NCI-H446 (cell line): ENCODE measurements around the gene ADORA1.

Experiments
- DNase-seq, 2 experiments: peaks; one replicate each; lab custom pipeline; 2025; lab: John Stamatoyannopoulos, UW

The ADORA1 gene

GRCh38 chr1:203093754-203094410 lies 33.6 kb upstream of the ADORA1 start:
- DNase-seq: no peak

GRCh38 chr1:203095061-203095690 lies 32.4 kb upstream of the ADORA1 start:
- no peak for DNase-seq

DNA sequence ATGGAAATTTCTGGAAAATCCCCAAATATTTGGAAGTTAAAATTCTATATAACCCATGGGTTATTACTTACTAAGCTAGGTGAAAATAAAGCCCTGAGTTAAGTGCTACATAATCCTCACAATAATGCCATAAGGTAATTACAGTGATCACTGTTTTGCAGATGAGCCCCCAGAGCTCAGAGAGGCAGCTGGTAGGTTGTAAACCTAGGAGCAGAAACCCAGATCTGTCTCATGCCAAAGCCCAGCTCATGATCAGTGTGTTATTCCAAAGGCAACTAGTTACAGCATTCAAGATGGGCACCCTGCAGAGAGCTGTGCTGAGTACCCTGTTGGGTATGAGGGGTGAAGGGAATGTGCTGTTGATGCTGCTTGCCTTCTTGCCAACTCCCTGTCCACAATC lies 31.0 kb upstream of the ADORA1 start:
- DNase-seq: no peak

DNA sequence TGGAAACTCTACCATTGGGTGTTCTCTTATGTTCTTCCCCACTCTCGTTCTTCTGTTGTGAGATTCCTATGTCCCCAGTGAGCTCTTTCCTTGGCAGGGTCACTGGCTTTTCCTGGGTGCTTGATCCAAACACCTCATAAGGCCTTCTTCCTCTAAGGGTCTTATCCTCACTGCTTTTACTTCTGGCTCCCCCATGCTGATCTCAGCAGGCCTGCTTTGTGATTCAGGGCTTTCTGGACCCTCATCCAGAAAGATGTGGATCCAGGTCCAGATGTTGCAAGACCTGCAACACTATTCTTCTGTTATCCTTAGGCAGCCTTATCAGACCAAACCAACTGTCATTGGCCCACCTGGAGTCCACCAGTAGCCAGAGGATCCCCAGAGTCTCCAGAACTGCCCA lies 30.5 kb upstream of the ADORA1 start:
- DNase-seq: no peak

- DNase-seq: no peak
These were observed 29.1 kb upstream of the ADORA1 start for GRCh38 chr1:203098445-203098844.

DNA sequence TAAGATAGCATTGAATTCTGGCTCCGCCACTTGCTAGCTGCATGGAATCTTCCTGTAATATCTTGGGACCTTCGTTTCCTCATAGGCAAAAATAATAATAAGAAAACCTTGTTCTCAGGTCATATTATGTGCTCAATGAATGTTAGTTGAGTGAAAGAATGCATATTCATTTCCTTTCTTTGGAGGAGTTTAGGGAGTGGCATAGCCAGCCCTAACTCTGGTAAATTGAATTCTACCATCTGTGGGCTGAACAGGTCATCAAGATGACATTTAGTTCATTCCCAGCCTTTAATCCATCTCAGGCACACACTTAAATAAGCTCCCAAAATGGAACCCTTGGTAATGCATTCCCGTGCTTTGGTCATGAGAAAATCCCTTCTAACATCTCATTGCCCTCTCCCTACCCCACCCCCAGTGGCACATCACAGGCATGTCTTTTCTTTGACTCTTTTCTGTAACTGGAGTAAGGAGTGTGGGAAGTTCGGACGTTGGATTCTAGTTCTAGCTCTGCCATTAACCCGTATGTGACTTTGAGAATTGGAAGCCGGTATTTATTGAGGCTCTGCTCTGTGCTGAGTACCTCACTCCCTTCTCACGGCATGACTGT lies 28.5 kb upstream of the ADORA1 start:
- DNase-seq: no peak

DNA sequence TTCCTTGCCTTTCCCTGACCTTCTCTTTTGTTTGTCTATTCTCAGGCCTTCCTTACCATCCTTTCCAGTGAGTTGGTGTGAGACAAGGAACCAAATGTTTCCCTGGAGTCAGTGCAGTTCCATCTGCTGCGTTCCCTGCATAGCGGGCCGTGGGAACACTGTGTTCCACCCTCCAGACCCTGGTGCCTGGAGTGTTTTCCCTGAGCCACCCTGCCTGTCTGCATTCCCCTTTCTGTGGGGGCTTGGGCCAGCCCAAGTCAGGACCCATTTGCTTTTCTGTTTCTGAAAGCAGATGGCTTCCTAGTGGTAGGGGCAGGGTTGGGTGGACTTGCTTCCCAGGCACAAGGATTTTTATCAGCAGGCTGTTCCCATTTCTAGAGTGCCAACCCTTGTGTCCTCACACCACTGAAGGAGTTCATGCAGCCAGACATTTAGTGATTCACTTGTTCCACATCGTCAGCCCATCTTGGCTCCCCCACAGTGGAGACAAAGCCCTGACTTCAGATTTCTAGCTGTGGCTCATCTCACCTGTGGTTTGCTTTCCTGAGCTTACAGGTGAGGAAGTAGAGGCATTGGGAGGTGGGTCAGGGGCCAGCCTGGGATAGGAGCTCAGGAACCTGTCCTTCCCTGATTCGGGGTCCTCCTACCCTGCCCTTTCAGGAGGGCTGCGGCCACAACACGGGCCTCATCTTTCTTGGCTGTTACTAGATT lies 27.6 kb upstream of the ADORA1 start:
- no peak for DNase-seq

- DNase-seq: no peak
These were observed 27.0 kb upstream of the ADORA1 start for GRCh38 chr1:203100516-203100869.

GRCh38 chr1:203101813-203102634 lies 25.5 kb upstream of the ADORA1 start:
- DNase-seq: no peak

DNA sequence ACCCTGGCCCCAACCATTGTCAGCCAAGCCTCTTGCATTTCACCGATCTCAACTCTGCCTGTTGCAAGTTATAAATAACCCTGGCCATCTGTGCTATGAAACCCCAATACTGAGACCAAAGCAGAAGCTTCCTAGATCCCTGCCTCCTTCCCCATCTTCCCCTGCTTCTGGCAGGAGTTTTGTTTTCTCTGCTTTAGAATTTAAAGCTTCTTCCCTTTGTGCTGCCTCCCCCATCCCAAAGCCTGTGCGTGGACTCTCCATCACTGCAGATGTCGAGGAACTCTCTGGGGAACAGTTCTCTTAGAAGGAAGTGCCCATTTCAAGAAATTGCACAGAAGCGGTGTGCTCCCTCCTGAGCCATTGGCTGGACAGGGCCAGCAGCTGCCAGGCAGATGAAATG lies 24.3 kb upstream of the ADORA1 start:
- DNase-seq: no peak

DNA sequence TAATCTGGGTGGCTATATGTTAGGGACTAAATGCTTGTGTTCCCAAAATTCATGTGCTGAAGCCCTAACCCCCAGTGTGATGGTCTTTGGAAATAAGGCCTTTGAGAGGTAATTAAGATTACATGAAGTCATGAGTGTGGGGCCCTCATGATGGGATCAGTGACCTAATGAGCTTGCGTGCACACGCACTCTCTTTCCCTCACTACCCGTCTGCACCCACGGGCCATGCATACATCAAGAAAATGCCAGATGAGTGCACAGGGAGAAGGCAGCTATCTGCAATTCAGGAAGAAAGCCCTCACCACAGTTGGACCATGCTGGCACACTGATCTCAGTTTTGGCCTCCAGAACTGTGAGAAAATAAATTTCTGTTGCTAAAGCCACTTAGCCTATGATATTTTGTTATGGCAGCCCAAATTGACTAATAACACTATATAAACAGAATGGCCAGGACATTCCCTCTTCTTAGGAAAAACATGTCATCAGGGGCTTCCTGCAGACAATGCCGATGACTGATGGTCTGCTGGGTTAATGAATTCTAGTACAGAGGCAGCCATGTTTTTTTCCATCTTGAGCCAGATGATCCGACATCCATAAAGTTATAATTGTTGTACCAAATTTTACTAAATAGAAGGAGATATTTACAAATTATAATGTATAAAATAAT lies 23.6 kb upstream of the ADORA1 start:
- no peak for DNase-seq

- no peak for DNase-seq
These were observed 22.6 kb upstream of the ADORA1 start for GRCh38 chr1:203104789-203105390.

DNA sequence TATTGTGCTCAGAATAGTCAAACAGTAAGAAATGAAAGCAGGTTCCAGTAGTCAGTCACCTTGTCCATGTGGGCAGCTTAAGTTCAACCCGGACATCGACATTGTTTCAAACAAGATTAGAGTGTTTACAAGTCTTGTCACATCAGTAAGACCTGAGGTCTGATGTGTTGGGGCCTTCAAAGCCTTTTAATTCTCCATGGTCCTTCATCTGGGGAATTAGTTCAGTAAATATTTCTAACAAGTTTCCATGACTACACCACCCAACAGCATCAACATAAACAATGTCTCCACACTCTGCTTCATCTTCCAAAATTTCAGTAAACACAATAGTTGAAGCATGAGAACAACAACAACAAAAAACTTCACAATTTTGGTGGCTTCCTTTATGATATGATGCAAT lies 15.1 kb upstream of the ADORA1 start:
- no peak for DNase-seq

GRCh38 chr1:203113308-203113707 lies 14.2 kb upstream of the ADORA1 start:
- DNase-seq: no peak

DNA sequence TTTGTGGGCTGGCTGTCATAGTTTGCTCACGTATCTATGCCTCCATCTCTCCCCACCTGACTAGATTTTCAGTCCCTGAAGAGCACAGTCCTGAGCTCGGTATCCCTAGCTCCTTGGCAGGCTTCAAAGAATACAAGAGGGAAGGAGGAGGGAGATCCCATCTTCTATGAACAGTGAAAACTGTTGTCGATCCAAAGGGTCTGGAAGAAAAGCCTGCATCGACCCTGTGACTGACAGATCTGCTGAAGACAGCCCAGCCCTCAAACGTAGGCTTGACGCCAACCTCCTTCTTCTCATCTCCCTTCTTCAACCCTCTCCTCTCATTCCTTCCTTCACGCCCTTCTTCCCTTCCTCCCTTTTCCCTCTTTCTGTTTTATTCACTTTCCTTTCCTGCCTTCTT lies 13.3 kb upstream of the ADORA1 start:
- DNase-seq: no peak

GRCh38 chr1:203116091-203116820 lies 11.3 kb upstream of the ADORA1 start:
- DNase-seq: peak in 1 of 2 experiments; percentile 52

GRCh38 chr1:203117611-203118575 lies 9.6 kb upstream of the ADORA1 start:
- DNase-seq: peak in 1 of 2 experiments; percentile 49

DNA sequence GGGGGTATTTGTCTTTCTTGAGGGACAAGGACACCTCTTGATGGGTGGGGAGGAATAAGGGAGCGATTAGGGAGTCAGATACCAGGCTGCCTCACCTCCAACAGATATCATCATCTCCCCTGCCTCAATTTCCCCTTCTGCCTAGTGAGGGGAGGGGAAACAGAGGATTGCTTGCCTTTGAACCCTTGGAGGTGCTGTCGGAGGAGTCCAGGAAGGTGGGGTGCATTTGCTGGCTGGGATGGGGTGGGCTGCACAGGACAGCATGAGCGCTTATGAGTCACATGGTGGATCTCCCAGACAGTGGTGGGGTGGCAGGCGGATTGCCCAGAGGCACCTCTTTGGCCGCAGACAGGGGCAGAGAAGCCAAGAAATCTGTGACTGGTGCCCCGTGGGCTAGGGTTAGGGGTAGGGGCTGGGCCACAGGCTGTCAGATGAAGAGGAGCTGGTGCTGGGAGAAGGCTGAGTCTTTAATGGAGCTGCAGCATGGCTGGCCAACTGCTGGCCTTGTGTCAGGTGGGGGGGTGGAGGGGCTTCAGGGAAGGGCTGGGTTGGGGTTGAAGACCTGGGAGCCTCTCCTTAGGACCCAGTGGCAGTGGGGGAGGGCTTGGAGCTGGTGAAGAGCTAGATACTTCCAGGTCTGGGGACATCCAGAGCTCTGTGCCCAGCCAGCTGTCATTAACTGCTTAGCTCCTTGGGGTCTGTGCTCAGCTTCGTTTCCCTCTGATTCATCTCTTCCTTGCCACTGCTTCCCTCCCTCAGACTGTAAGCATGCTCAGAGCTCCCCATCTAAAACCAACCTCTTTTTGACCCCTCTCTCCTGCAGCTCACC lies 7.0 kb upstream of the ADORA1 start:
- DNase-seq: no peak
